ACC112 (cell line): ENCODE measurements around the gene CBFA2T2.

Source experiments
- H2AFZ ChIP-seq: fragments of 200-600 bp; sonication (generic); one replicate; pipeline ENCODE4 v1.6.0; 2017; ENCODE audit warnings: antibody characterized with exemption, low read length; ENCODE audit not compliant: unreplicated experiment
- H3K27ac ChIP-seq: fragments of 200-600 bp; sonication (generic); 2 replicates; pipeline ENCODE4 v1.5.1; 2014; ENCODE audit warnings: low read depth, mild to moderate bottlenecking, antibody characterized with exemption, low read length, moderate library complexity
- H3K27me3 ChIP-seq: fragments of 200-600 bp; sonication (generic); 2 replicates; pipeline ENCODE4 v1.6.1; 2014; ENCODE audit warnings: mild to moderate bottlenecking, antibody characterized with exemption, low read length, moderate library complexity, mixed read lengths; ENCODE audit not compliant: insufficient read depth
- H3K36me3 ChIP-seq: fragments of 200-600 bp; sonication (generic); 2 replicates; pipeline ENCODE4 v1.6.1; 2016; ENCODE audit warnings: mild to moderate bottlenecking, antibody characterized with exemption, low read length, moderate library complexity, mixed read lengths; ENCODE audit not compliant: insufficient read depth
- H3K4me1 ChIP-seq: fragments of 200-600 bp; sonication (generic); one replicate; pipeline ENCODE4 v1.6.1; 2016; ENCODE audit warnings: low read length, mixed read lengths; ENCODE audit not compliant: insufficient read depth, unreplicated experiment, control insufficient read depth
- H3K4me3 ChIP-seq: fragments of 200-600 bp; sonication (generic); 2 replicates; pipeline ENCODE4 v1.5.1; 2014; ENCODE audit warnings: mild to moderate bottlenecking, low read depth, low read length
- H3K79me2 ChIP-seq: fragments of 200-600 bp; sonication (generic); one replicate; pipeline ENCODE4 v1.6.0; 2016; ENCODE audit warnings: low read length; ENCODE audit not compliant: control insufficient read depth, unreplicated experiment, insufficient read depth

The CBFA2T2 gene

DNA sequence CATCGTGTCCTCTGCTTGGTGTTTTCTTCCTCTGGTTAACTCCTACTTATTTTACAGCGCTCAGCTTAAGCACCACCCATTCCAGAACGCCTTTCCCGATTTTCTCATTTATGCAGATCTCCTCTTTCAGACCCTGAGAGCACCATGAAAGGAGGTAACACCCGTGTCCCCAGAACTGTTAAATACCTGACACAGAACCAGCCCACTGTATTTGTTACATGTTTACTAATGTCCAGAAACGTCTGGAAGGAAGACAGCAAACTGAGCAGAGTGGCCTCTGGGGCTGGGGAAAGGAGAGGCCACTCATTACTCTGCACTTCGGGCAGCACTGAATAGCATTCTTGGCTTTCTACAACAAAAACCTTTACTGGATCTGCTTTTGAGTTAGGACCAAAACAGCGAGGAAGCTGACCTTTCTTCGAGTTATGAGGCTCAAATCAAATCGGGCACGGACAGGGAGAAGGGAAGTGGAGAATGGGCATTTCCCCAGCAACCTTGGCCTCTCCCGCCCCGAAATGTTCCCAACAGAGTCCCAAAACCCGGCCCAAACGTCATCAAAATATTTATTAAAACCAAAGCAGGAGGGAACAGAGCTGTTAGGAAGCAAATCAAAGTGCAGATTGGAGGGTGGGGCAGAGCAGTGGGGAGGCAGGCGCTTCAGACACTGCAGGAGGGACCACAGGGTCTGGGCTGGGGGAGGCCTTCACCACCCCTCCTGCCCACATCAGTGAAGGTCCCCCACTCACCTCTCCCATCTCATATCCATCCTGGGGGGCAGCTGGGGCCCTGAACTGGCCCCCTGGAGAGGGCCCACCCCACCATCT, 185.5 kb downstream of the CBFA2T2 start:
- Histone ChIP-seq H2AFZ (no peak overlapping the region), H3K4me1 (peaks cover 25% of the 10 kb centered on the region)

DNA sequence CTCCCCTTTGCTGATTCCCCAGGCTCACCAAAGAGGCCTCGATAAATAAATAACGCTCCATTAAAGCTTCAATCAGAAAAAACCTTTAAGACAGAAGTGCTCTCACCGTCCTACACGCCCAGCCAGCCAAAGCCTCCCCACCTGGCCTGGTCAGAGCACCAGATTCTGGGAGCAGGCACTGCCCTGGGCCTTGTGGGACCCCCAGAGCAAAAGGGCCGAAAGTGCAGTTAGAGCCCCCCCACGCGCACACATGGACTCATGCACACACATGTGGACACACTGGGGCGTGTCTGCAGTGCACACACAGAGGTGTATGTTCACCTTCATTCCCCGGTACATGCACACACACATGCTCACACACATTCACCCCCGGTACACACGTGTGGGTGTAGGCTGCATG, 186.2 kb downstream of the CBFA2T2 start:
- 0 out of 2 replicates have a peak, but pooled peaks cover 8% of the 10 kb centered on the region for H3K36me3 ChIP-seq
- H3K27ac ChIP-seq = no peak overlapping the region

More for the DNA sequence above, 185.5 kb downstream of the CBFA2T2 start:
- Histone ChIP-seq H3K4me3 (peak overlapping the region; percentile 88), H3K36me3 (0 out of 2 replicates have a peak, but pooled peaks cover 8% of the 10 kb centered on the region), H3K79me2 (peaks cover 13% of the 10 kb centered on the region), H3K27ac (peak overlapping the region; percentile 44), H3K27me3 (no peaks in the 10 kb centered on the region)

DNA sequence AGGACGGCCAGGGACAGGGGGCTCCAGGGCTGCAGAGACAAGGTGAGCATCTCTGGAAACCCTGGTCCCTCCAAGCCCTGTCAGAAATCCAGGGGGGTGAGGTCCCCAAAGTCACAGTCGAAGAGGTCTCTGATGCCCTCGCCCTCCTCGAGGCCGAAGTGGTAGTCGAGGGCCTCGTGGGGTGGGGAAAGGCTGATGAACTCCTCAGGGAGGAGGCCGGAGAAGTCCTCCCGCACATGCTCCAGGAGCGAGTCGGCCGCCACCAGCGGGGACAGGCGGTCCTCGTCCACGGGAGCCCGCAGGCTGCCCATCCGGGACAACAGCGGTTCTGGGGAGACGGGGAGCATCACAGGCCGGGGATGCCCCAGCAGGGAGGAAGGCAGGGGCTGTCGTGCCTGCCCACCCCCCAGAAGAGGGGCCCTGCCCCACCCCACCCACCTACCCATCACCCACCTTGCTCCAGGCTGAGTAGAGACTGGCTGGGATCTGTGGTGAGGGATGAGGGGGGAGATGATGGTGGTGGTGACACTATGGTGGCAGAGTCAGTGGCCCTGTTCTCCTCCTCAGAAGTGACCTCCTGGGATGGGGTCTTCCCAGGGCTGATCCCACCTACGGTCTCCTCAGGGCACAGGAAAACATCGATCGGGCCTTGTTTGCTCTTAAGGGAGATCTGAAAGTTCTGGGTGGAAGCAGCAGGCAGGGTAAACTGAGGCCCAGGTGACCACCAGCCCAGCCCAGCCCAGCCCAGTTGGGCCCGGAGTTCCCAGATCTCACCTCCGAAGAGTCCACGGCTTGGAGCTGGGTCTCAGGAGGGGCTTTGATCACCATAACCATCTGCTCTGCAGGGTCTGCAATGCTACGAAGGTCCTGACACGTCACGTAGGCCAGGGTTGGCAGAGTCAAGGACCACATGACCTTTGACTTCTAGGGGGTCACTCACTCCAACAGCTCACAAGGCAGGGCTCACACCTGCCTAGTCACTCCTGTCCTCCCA, 187.1 kb downstream of the CBFA2T2 start:
- H3K27me3 ChIP-seq = no peaks in the 10 kb centered on the region
- H3K36me3 ChIP-seq = 0 out of 2 replicates have a peak, but pooled peaks cover 8% of the 10 kb centered on the region

More for the DNA sequence above, 186.2 kb downstream of the CBFA2T2 start:
- H2AFZ ChIP-seq = no peak overlapping the region
- peaks cover 13% of the 10 kb centered on the region for H3K79me2 ChIP-seq
- H3K27me3 ChIP-seq = no peaks in the 10 kb centered on the region
- H3K4me3 ChIP-seq = no peak overlapping the region
- H3K4me1 ChIP-seq = peaks cover 32% of the 10 kb centered on the region

DNA sequence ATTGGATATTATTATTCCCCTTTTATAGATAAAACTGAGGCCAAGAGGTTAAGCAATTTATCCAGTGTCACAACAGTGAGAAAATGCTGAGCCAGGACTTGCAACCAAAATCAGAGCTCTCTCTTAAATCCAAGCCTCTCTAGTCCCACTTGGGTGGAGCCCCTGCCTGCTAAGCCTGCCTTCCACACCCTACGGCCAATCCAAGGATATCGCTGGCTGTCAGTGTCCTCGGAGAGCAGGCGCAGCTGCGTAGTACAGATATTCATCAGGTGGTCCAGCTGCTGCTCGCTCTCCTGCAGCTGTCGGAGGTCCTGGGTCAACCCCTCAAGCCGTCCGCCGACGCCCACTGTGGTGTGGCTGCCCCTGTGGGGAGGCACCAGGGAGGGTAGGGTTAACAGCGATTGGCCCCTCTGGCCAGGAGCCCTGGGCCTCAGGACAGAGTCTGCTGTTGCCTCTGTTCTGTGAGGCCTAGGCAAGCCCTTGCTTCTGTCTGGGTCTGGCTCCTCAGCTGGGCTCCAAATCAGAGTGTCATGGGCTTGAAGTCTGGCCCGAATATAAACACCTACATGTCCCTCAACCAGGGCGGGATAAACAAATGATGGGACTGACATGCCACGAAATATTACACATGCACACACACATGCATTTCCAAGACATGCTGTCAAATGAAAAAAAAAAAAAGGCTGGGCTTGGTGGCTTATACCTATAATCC, 188.3 kb downstream of the CBFA2T2 start:
- H3K27me3 ChIP-seq = no peaks in the 10 kb centered on the region
- 0 out of 2 replicates have a peak, but pooled peaks cover 8% of the 10 kb centered on the region for H3K36me3 ChIP-seq
- no peak overlapping the region for H3K4me3 ChIP-seq
- peaks cover 18% of the 10 kb centered on the region for H3K79me2 ChIP-seq
- no peak overlapping the region for H3K27ac ChIP-seq
- peaks cover 33% of the 10 kb centered on the region for H3K4me1 ChIP-seq
- no peak overlapping the region for H2AFZ ChIP-seq

More for the DNA sequence above, 187.1 kb downstream of the CBFA2T2 start:
- no peak overlapping the region for H3K4me3 ChIP-seq
- H3K4me1 ChIP-seq = peaks cover 36% of the 10 kb centered on the region
- no peak overlapping the region for H3K27ac ChIP-seq
- no peak overlapping the region for H2AFZ ChIP-seq
- peaks cover 18% of the 10 kb centered on the region for H3K79me2 ChIP-seq

DNA sequence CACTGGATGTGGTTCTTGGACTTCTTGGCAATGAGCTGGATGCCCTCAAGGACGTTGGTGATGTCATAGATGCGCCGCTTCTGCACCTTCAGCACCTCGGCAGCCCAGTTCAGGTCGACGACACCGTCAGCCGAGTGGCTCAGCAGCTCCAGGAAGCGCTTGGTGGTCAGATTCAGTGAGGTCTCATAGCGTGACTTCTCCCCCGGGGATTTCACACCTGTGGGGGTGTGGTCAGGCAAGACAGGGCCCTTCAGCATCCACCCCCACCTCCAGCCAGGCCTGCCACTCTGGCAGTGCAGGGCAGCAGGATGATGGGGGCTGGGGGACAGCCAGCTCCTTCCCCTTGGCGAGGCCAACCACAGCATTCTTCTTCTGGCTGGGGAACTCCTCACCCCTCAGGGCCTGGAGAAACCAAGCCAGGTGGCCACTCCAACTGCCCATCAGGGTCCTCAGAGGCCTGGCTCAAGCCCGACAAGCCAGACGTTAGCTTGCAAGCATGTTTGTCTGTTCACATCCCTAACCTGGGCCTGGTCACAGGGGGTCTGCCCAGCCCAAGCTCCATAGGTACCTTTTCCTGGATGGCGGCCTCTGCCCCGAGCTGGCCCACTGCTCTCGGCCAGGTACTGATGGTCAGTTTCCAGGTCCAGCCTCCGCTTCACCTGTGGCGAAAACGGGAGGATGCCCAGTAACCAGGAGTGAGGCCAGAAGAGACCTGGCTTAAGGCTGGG, 190.0 kb downstream of the CBFA2T2 start:
- H3K27ac ChIP-seq = no peak overlapping the region
- H3K4me1 ChIP-seq = peaks cover 38% of the 10 kb centered on the region
- H2AFZ ChIP-seq = no peak overlapping the region
- H3K36me3 ChIP-seq = 0 out of 2 replicates have a peak, but pooled peaks cover 8% of the 10 kb centered on the region
- no peaks in the 10 kb centered on the region for H3K27me3 ChIP-seq
- H3K4me3 ChIP-seq = no peak overlapping the region
- peaks cover 23% of the 10 kb centered on the region for H3K79me2 ChIP-seq

DNA sequence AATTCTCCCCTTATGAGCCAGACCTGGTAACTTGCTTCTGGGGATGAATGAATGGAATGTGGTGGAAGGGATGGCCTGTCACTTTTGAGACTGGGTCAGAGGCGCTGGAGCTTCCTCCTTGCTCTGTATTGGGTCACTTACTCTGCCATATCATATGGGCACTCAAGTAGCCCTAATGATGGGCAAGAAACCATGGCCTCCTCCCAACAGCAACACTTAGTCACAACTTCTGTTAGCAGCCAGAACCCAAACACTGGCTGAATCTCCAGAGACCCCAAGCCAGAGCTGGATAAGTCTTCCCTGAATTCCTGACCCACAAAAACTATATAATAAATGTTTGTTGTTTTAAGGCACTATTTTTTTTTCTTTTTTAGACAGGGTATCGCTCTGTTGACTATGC, 190.8 kb downstream of the CBFA2T2 start:
- peaks cover 36% of the 10 kb centered on the region for H3K4me1 ChIP-seq
- no peak overlapping the region for H2AFZ ChIP-seq
- no peak overlapping the region for H3K27ac ChIP-seq
- peaks cover 30% of the 10 kb centered on the region for H3K79me2 ChIP-seq
- 0 out of 2 replicates have a peak, but pooled peaks cover 8% of the 10 kb centered on the region for H3K36me3 ChIP-seq
- H3K4me3 ChIP-seq = no peak overlapping the region
- H3K27me3 ChIP-seq = no peaks in the 10 kb centered on the region

DNA sequence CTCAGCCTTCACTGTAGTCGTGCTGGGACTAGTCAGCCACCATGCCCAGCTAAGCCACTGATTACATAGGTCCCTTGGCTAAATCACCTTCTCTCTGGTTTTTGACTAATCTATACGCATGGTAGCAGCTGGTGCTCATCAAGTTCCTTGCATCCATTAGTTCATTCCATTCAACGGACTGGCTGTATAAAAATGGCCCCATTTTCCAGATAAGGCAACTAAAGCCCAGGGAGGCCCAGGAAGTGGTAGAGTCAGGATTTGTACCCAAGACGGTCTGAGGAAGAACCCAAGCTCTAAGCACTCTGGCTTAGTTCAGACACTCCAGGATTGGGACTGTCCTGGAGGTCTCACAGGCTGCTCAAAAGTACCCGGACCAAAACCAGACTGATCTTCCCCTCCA, 191.4 kb downstream of the CBFA2T2 start:
- no peaks in the 10 kb centered on the region for H3K27me3 ChIP-seq
- peaks cover 30% of the 10 kb centered on the region for H3K79me2 ChIP-seq
- peaks cover 36% of the 10 kb centered on the region for H3K4me1 ChIP-seq
- no peak overlapping the region for H2AFZ ChIP-seq
- H3K27ac ChIP-seq = no peak overlapping the region
- H3K4me3 ChIP-seq = no peak overlapping the region
- H3K36me3 ChIP-seq = 0 out of 2 replicates have a peak, but pooled peaks cover 8% of the 10 kb centered on the region

DNA sequence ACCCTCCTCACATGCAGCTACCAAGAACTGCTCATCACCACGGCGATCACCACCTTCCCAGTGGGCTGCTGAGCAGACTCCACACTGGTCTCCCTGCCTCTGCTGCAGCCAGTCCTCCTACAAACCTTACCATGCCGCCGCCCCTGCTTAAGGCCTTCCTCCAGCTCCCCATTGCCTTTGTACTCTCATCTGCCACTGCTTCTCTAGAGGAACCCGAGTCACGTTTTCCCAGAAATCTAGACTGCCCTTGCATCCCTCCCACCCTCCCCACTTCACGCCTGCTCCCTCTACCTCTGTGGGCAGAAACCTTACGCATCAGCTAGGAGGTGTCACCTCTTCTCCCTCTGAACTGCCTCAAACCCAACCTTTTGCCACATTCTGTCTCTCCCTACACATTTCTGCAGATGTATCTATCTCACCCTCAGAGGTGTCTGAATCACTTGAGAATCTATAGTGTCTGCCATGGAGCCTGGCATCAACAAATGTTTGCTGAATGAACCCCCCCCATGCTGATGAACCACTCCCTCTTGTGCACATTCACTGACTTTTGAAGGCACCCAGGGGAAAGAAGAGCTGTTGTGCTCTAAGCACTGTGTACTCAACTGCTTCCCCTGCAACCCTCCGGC, 191.9 kb downstream of the CBFA2T2 start:
- Histone ChIP-seq H2AFZ (no peak overlapping the region), H3K4me3 (no peak overlapping the region), H3K36me3 (0 out of 2 replicates have a peak, but pooled peaks cover 8% of the 10 kb centered on the region), H3K4me1 (peaks cover 39% of the 10 kb centered on the region), H3K27ac (no peak overlapping the region), H3K79me2 (peaks cover 30% of the 10 kb centered on the region), H3K27me3 (no peaks in the 10 kb centered on the region)

DNA sequence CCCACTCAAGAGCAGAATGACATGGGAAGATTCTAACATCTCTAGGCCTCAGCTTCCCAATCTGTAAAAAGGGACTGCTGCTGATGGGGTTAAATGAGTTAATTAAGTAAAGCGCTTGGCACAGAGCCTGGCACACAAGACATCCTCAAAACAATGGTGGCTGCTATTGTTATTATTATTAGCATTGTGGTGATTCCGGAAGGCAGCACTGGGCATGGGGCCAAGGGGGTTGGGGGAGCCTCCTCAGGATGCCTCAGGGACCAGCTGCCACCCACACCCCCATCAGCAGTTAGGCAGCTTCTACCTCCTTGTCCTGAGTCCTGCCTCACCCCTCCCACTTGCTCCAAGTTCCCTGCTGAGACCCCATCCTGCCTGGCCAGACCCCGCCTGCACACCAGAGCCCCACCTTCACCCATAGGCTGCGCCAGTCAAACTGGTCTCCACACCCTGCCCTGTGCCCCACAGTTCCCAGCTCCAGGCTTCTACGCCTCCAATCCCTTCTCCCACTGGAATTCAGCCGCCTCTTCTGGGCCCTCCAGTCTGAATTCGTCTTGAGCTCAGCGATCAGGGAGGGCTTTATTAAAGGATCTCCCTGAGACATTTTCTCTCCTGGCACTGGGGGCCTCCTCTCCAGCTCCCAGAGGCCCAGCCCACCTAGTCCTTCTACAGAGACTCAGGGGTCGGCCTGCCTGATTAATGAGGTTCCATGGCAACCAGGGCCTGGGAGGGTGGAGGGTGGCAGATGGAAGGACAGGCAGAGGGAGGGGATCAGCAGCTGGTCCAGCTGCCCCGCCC, 194.8 kb downstream of the CBFA2T2 start:
- no peaks in the 10 kb centered on the region for H3K36me3 ChIP-seq
- H3K4me3 ChIP-seq = peak overlapping the region; percentile 91
- peaks cover 54% of the 10 kb centered on the region for H3K4me1 ChIP-seq
- H3K79me2 ChIP-seq = peaks cover 30% of the 10 kb centered on the region
- no peak overlapping the region for H2AFZ ChIP-seq
- no peak overlapping the region for H3K27ac ChIP-seq
- no peaks in the 10 kb centered on the region for H3K27me3 ChIP-seq
